Calu3 (cell line): ENCODE data around the gene SFT2D3. TPM values are rescaled to one million over a fixed set of nuclear protein-coding genes. Genes with fewer than 3 reads are reported as not detected.

Source experiments
- BruUV-seq: library from RNA; stranded (reverse); fragments of 400-500 nt; replicated peaks from 2 replicates; lab custom pipeline; 2021; lab: Mats Ljungman, UMichigan
- CTCF ChIA-PET: fragments of 300-600 bp; sonication (Branson Sonifier 250); formaldehyde crosslinking; loops from one replicate; lab custom pipeline; 2022; ENCODE audit warnings: antibody characterized with exemption; lab: Charles Lee
- DNase-seq: peaks from one replicate; pipeline ENCODE4 v3.0.0; 2022
- H3K27ac Mint-ChIP-seq: one replicate; pipeline ENCODE4 v1.8.0; 2022; ENCODE audit warnings: mixed read lengths; ENCODE audit not compliant: unreplicated experiment
- H3K27me3 Mint-ChIP-seq: one replicate; pipeline ENCODE4 v1.8.0; 2022; ENCODE audit warnings: mixed read lengths; ENCODE audit not compliant: unreplicated experiment
- H3K36me3 Mint-ChIP-seq: one replicate; pipeline ENCODE4 v1.8.0; 2022; ENCODE audit warnings: mild to moderate bottlenecking, moderate library complexity, mixed read lengths; ENCODE audit not compliant: insufficient read depth, unreplicated experiment
- H3K4me1 Mint-ChIP-seq: one replicate; pipeline ENCODE4 v1.8.0; 2022; ENCODE audit warnings: mild to moderate bottlenecking, low read depth, mixed read lengths; ENCODE audit not compliant: unreplicated experiment
- H3K4me3 Mint-ChIP-seq: one replicate; pipeline ENCODE4 v1.8.0; 2022; ENCODE audit warnings: mild to moderate bottlenecking, low read depth, moderate library complexity, mixed read lengths; ENCODE audit not compliant: unreplicated experiment
- H3K9me3 Mint-ChIP-seq: one replicate; pipeline ENCODE4 v1.8.0; 2022; ENCODE audit warnings: low read depth, mixed read lengths; ENCODE audit not compliant: unreplicated experiment
- CTCF ChIP-seq: fragments of 200-600 bp; IDR thresholded peaks from one replicate; pipeline ENCODE4 v1.8.0; 2022; ENCODE audit warnings: antibody characterized with exemption; ENCODE audit not compliant: unreplicated experiment
- intact Hi-C: fragments of 100-400 bp; cut with micrococcal nuclease; formaldehyde crosslinking; loops from one replicate; pipeline ENCODE4 v1.10.0; 2022; ENCODE audit not compliant: unreplicated experiment
- total RNA-seq: library from RNA; stranded (reverse); gene quantifications from 2 replicates; pipeline ENCODE4 v1.2.3, GENCODE V29; 2022

Gene SFT2D3
- total RNA-seq, 1 experiment from 2014 or later, result 9.3 TPM

GRCh38 chr2:127653421-127654083, 47.7 kb upstream of the SFT2D3 start:
- intact Hi-C loops, result no loop called here
- CTCF ChIA-PET, result no interaction called here
- no TSS peak for BruUV-seq
- Mint-ChIP-seq H3K27ac (no peak overlapping the region), H3K27me3 (peaks cover 78% of the 10 kb centered on the region), H3K36me3 (no peaks in the 10 kb centered on the region), H3K4me1 (no peaks in the 10 kb centered on the region), H3K4me3 (no peak overlapping the region), H3K9me3 (no peaks in the 10 kb centered on the region)
- DNase-seq, result no peak
- no peak for TF ChIP-seq CTCF

GRCh38 chr2:127654084-127654837, 47.0 kb upstream of the SFT2D3 start:
- Mint-ChIP-seq H3K4me3 (no peak overlapping the region), H3K4me1 (no peaks in the 10 kb centered on the region), H3K9me3 (no peaks in the 10 kb centered on the region), H3K27ac (no peak overlapping the region), H3K27me3 (peaks cover 79% of the 10 kb centered on the region), H3K36me3 (no peaks in the 10 kb centered on the region)
- CTCF ChIA-PET, result no interaction called here
- TF ChIP-seq CTCF, result no peak
- DNase-seq, result no peak
- intact Hi-C loops, result no loop called here
- BruUV-seq, result no TSS peak

GRCh38 chr2:127654838-127655175, 46.5 kb upstream of the SFT2D3 start:
- Mint-ChIP-seq H3K4me3 (no peak overlapping the region), H3K4me1 (no peaks in the 10 kb centered on the region), H3K27ac (no peak overlapping the region), H3K9me3 (no peaks in the 10 kb centered on the region), H3K27me3 (peaks cover 79% of the 10 kb centered on the region), H3K36me3 (no peaks in the 10 kb centered on the region)
- BruUV-seq, result no TSS peak
- CTCF ChIA-PET, result no interaction called here
- intact Hi-C loops, result no loop called here
- no peak for DNase-seq
- TF ChIP-seq CTCF, result no peak

- no peak overlapping the region for H3K4me3 Mint-ChIP-seq
- no TSS peak for BruUV-seq
- no peaks in the 10 kb centered on the region for H3K9me3 Mint-ChIP-seq
- CTCF ChIA-PET, result interaction anchor here (0.7 kb wide), 2 partner anchors 13 to 585 kb away, joined by 3 to 4 read pairs; no protein-coding TSS in a partner anchor
- H3K27me3 Mint-ChIP-seq, result peaks cover 81% of the 10 kb centered on the region
- TF ChIP-seq CTCF, result no peak
- no peaks in the 10 kb centered on the region for H3K36me3 Mint-ChIP-seq
- H3K27ac Mint-ChIP-seq, result no peak overlapping the region
- DNase-seq, result no peak
- intact Hi-C loops, result no loop called here
- H3K4me1 Mint-ChIP-seq, result no peaks in the 10 kb centered on the region
These were observed 45.9 kb upstream of the SFT2D3 start for GRCh38 chr2:127655209-127656073.
